ENCODE measurements around the gene YWHAH.

The YWHAH gene

GRCh38 chr22:31983911-31984656 lies 39.7 kb downstream of the YWHAH start:
- no peak for DNase-seq

- no peak for DNase-seq
These were observed 42.9 kb downstream of the YWHAH start for GRCh38 chr22:31987218-31987617.

- no peak for DNase-seq
These were observed 46.9 kb downstream of the YWHAH start for GRCh38 chr22:31991102-31991839.

GRCh38 chr22:31995046-31995445 lies 50.7 kb downstream of the YWHAH start:
- DNase-seq: no peak

GRCh38 chr22:31995807-31996206 lies 51.5 kb downstream of the YWHAH start:
- no peak for DNase-seq

- no peak for DNase-seq
These were observed 54.5 kb downstream of the YWHAH start for GRCh38 chr22:31998784-31999385.

GRCh38 chr22:32000181-32000580 lies 55.8 kb downstream of the YWHAH start:
- DNase-seq: no peak

GRCh38 chr22:32005453-32005852 lies 61.1 kb downstream of the YWHAH start:
- DNase-seq: no peak
